Activated CD8-positive, alpha-beta memory T cell treated with anti-CD3 and anti-CD28 coated beads, Interleukin-2, amount 10 ng/mL, durations not matched to agents 7 days and 5 days (primary cell): Measurements from ENCODE around the gene TMED10. TPM values are rescaled to one million over a fixed set of nuclear protein-coding genes. Genes with fewer than 3 reads are reported as not detected.

Experiments
- ATAC-seq: fragments of 150-1000 bp; cut with Tn5 transposase; one replicate; pipeline ENCODE4 v1.10.0; 2021; ENCODE audit warnings: moderate library complexity
- CTCF ChIA-PET: fragments of 350-600 bp; sonication (Branson Sonifier 250); formaldehyde crosslinking; loops from one replicate; lab custom pipeline; 2021; ENCODE audit warnings: antibody characterized with exemption; lab: Charles Lee
- DNase-seq: peaks from one replicate; pipeline ENCODE4 v3.0.0-alpha.2; 2020
- H3K27ac Mint-ChIP-seq: one replicate; pipeline ENCODE4 v1.8.0; 2021; ENCODE audit warnings: mild to moderate bottlenecking, mixed read lengths
- H3K27me3 Mint-ChIP-seq: one replicate; pipeline ENCODE4 v1.8.0; 2021; ENCODE audit warnings: mixed read lengths
- H3K36me3 Mint-ChIP-seq: one replicate; pipeline ENCODE4 v1.8.0; 2021; ENCODE audit warnings: mild to moderate bottlenecking, mixed read lengths
- H3K4me1 Mint-ChIP-seq: one replicate; pipeline ENCODE4 v1.8.0; 2021; ENCODE audit warnings: mixed read lengths
- H3K4me3 Mint-ChIP-seq: one replicate; pipeline ENCODE4 v1.8.0; 2021; ENCODE audit warnings: mild to moderate bottlenecking, moderate library complexity, mixed read lengths
- H3K9me3 Mint-ChIP-seq: one replicate; pipeline ENCODE4 v1.8.0; 2022; ENCODE audit warnings: low read depth, mixed read lengths
- total RNA-seq, 2 experiments: library from RNA; stranded (reverse); gene quantifications; one replicate each; pipeline ENCODE4 v1.2.3, GENCODE V29; 2021

The TMED10 gene
- total RNA-seq, 2 experiments from 2014 or later, result 129 to 166 TPM

- no peaks in the 10 kb centered on the region for H3K9me3 Mint-ChIP-seq
- no peak overlapping the region for H3K4me3 Mint-ChIP-seq
- peaks cover 2% of the 10 kb centered on the region for H3K4me1 Mint-ChIP-seq
- H3K36me3 Mint-ChIP-seq, result peaks cover 57% of the 10 kb centered on the region
- DNase-seq, result no peak
- no peak for ATAC-seq
- CTCF ChIA-PET, result interaction anchor here (1.8 kb wide), 1 partner anchor 18 kb away, joined by 5 read pairs; no protein-coding TSS in a partner anchor
- no peaks in the 10 kb centered on the region for H3K27me3 Mint-ChIP-seq
- no peak overlapping the region for H3K27ac Mint-ChIP-seq
Observed at GRCh38 chr14:75107186-75107585, 69.2 kb downstream of the TMED10 start.

GRCh38 chr14:75101491-75101890, 74.9 kb downstream of the TMED10 start:
- no peaks in the 10 kb centered on the region for H3K4me1 Mint-ChIP-seq
- CTCF ChIA-PET, result interaction anchor here (0.7 to 1.4 kb wide), 4 partner anchors 14 to 197 kb away, joined by 3 to 4 read pairs (median 4); no protein-coding TSS in a partner anchor

GRCh38 chr14:75098682-75099081, 77.7 kb downstream of the TMED10 start:
- DNase-seq (no peak), ATAC-seq (no peak)
- Mint-ChIP-seq H3K4me3 (no peak overlapping the region), H3K9me3 (no peaks in the 10 kb centered on the region), H3K27me3 (no peaks in the 10 kb centered on the region), H3K36me3 (peaks cover 36% of the 10 kb centered on the region), H3K27ac (no peak overlapping the region), H3K4me1 (no peaks in the 10 kb centered on the region)
- CTCF ChIA-PET, result interaction anchor here (1.0 kb wide), 1 partner anchor 10 kb away, joined by 4 read pairs; no protein-coding TSS in a partner anchor

More at GRCh38 chr14:75101491-75101890, 74.9 kb downstream of the TMED10 start:
- H3K4me3 Mint-ChIP-seq, result no peak overlapping the region
- no peak for DNase-seq
- no peaks in the 10 kb centered on the region for H3K27me3 Mint-ChIP-seq
- no peak for ATAC-seq
- H3K27ac Mint-ChIP-seq, result no peak overlapping the region
- H3K36me3 Mint-ChIP-seq, result peaks cover 41% of the 10 kb centered on the region
- H3K9me3 Mint-ChIP-seq, result no peaks in the 10 kb centered on the region

GRCh38 chr14:75098212-75098611, 78.2 kb downstream of the TMED10 start:
- H3K36me3 Mint-ChIP-seq, result peaks cover 34% of the 10 kb centered on the region
- no peak overlapping the region for H3K27ac Mint-ChIP-seq
- CTCF ChIA-PET, result interaction anchor here (1.0 kb wide), 1 partner anchor 9 kb away, joined by 4 read pairs; no protein-coding TSS in a partner anchor
- H3K4me3 Mint-ChIP-seq, result no peak overlapping the region
- ATAC-seq (no peak), DNase-seq (no peak)
- no peaks in the 10 kb centered on the region for H3K27me3 Mint-ChIP-seq
- H3K4me1 Mint-ChIP-seq, result no peaks in the 10 kb centered on the region
- no peaks in the 10 kb centered on the region for H3K9me3 Mint-ChIP-seq

- no peak for ATAC-seq
- Mint-ChIP-seq H3K27ac (no peak overlapping the region), H3K4me3 (no peak overlapping the region), H3K36me3 (peaks cover 32% of the 10 kb centered on the region), H3K9me3 (no peaks in the 10 kb centered on the region), H3K27me3 (no peaks in the 10 kb centered on the region), H3K4me1 (no peaks in the 10 kb centered on the region)
- CTCF ChIA-PET, result interaction anchor here (1.0 kb wide), 1 partner anchor 9 kb away, joined by 3 read pairs; no protein-coding TSS in a partner anchor
- DNase-seq, result no peak
Observed at GRCh38 chr14:75096959-75097358, 79.5 kb downstream of the TMED10 start.

GRCh38 chr14:75095690-75096089, 80.7 kb downstream of the TMED10 start:
- ATAC-seq, result no peak
- peaks cover 34% of the 10 kb centered on the region for H3K36me3 Mint-ChIP-seq
- DNase-seq, result no peak
- no peak overlapping the region for H3K27ac Mint-ChIP-seq
- no peak overlapping the region for H3K4me3 Mint-ChIP-seq
- no peaks in the 10 kb centered on the region for H3K27me3 Mint-ChIP-seq
- CTCF ChIA-PET, result interaction anchor here (0.7 to 1.4 kb wide), 2 partner anchors 18 to 150 kb away, joined by 3 to 9 read pairs; no protein-coding TSS in a partner anchor
- H3K4me1 Mint-ChIP-seq, result no peaks in the 10 kb centered on the region
- H3K9me3 Mint-ChIP-seq, result no peaks in the 10 kb centered on the region

- DNase-seq (no peak), ATAC-seq (no peak)
- Mint-ChIP-seq H3K4me3 (no peak overlapping the region), H3K9me3 (no peaks in the 10 kb centered on the region), H3K4me1 (no peaks in the 10 kb centered on the region), H3K27ac (no peak overlapping the region), H3K36me3 (peaks cover 33% of the 10 kb centered on the region), H3K27me3 (no peaks in the 10 kb centered on the region)
- CTCF ChIA-PET, result interaction anchor here (1.4 kb wide), 1 partner anchor 149 kb away, joined by 9 read pairs; no protein-coding TSS in a partner anchor
Observed at GRCh38 chr14:75094896-75095295, 81.5 kb downstream of the TMED10 start.

GRCh38 chr14:75092698-75093097, 83.7 kb downstream of the TMED10 start:
- no peak for ATAC-seq
- CTCF ChIA-PET, result interaction anchor here (1.0 kb wide), 1 partner anchor 232 kb away, joined by 3 read pairs; no protein-coding TSS in a partner anchor
- Mint-ChIP-seq H3K4me3 (no peak overlapping the region), H3K27ac (no peak overlapping the region), H3K9me3 (no peaks in the 10 kb centered on the region), H3K36me3 (peaks cover 22% of the 10 kb centered on the region), H3K4me1 (no peaks in the 10 kb centered on the region), H3K27me3 (no peaks in the 10 kb centered on the region)
- no peak for DNase-seq

- ATAC-seq, result no peak
- no peaks in the 10 kb centered on the region for H3K27me3 Mint-ChIP-seq
- CTCF ChIA-PET, result interaction anchor here (0.8 to 7.7 kb wide), 5 partner anchors 9 to 144 kb away, joined by 3 to 86 read pairs (median 4); no protein-coding TSS in a partner anchor
Observed at GRCh38 chr14:75091251-75091650, 85.2 kb downstream of the TMED10 start.

GRCh38 chr14:75090353-75090752, 86.1 kb downstream of the TMED10 start:
- Mint-ChIP-seq H3K4me3 (no peak overlapping the region), H3K36me3 (peaks cover 34% of the 10 kb centered on the region), H3K4me1 (no peaks in the 10 kb centered on the region), H3K27me3 (no peaks in the 10 kb centered on the region), H3K27ac (no peak overlapping the region), H3K9me3 (no peaks in the 10 kb centered on the region)
- CTCF ChIA-PET, result interaction anchor here (1.0 to 7.7 kb wide), 6 partner anchors 10 to 143 kb away, joined by 3 to 86 read pairs (median 8); partner anchors contain the start of gene ACYP1
- ATAC-seq (no peak), DNase-seq (no peak)

More at GRCh38 chr14:75091251-75091650, 85.2 kb downstream of the TMED10 start:
- H3K9me3 Mint-ChIP-seq, result no peaks in the 10 kb centered on the region
- DNase-seq, result no peak
- H3K4me3 Mint-ChIP-seq, result no peak overlapping the region
- H3K27ac Mint-ChIP-seq, result peak overlapping the region; percentile 0
- H3K36me3 Mint-ChIP-seq, result peaks cover 29% of the 10 kb centered on the region
- no peaks in the 10 kb centered on the region for H3K4me1 Mint-ChIP-seq

GRCh38 chr14:75088566-75089373, 87.6 kb downstream of the TMED10 start:
- peak; percentile 66 for ATAC-seq

GRCh38 chr14:75088153-75088552, 88.3 kb downstream of the TMED10 start:
- no peak overlapping the region for H3K4me3 Mint-ChIP-seq
- ATAC-seq (no peak), DNase-seq (no peak)
- no peaks in the 10 kb centered on the region for H3K4me1 Mint-ChIP-seq
- H3K27ac Mint-ChIP-seq, result no peak overlapping the region
- H3K36me3 Mint-ChIP-seq, result peaks cover 34% of the 10 kb centered on the region
- CTCF ChIA-PET, result interaction anchor here (0.7 to 7.7 kb wide), 45 partner anchors 8 to 479 kb away, joined by 3 to 86 read pairs (median 4); partner anchors contain the start of genes ACYP1, MLH3, PGF and RPS6KL1
- H3K9me3 Mint-ChIP-seq, result no peaks in the 10 kb centered on the region
- no peaks in the 10 kb centered on the region for H3K27me3 Mint-ChIP-seq

More at GRCh38 chr14:75088566-75089373, 87.6 kb downstream of the TMED10 start:
- H3K27me3 Mint-ChIP-seq, result no peaks in the 10 kb centered on the region
- peaks cover 32% of the 10 kb centered on the region for H3K36me3 Mint-ChIP-seq
- no peaks in the 10 kb centered on the region for H3K4me1 Mint-ChIP-seq
- CTCF ChIA-PET, result interaction anchor here (0.7 to 7.7 kb wide), 49 partner anchors 8 to 480 kb away, joined by 3 to 86 read pairs (median 4); partner anchors contain the start of genes ACYP1, MLH3, PGF and RPS6KL1
- no peak overlapping the region for H3K4me3 Mint-ChIP-seq
- peak overlapping the region; percentile 40 for H3K27ac Mint-ChIP-seq
- DNase-seq, result peak; percentile 57
- H3K9me3 Mint-ChIP-seq, result no peaks in the 10 kb centered on the region

GRCh38 chr14:75084513-75084912, 91.9 kb downstream of the TMED10 start:
- CTCF ChIA-PET, result interaction anchor here (7.7 kb wide), 1 partner anchor 137 kb away, joined by 86 read pairs; no protein-coding TSS in a partner anchor
- DNase-seq, result no peak
- Mint-ChIP-seq H3K36me3 (peaks cover 41% of the 10 kb centered on the region), H3K27ac (no peak overlapping the region), H3K9me3 (no peaks in the 10 kb centered on the region), H3K27me3 (no peaks in the 10 kb centered on the region), H3K4me3 (no peak overlapping the region), H3K4me1 (no peaks in the 10 kb centered on the region)
- ATAC-seq, result no peak
